HepG2 (cell line): ENCODE results near the gene CCN2. TPM values are rescaled to one million over a fixed set of nuclear protein-coding genes. Genes with fewer than 3 reads are reported as not detected.
A peak's percentile ranks its signal among the peaks of the same experiment; 100 is the strongest.

Source experiments
- CEBPB ChIP-seq: IDR thresholded peaks from 2 replicates; pipeline ENCODE4 v1.6.1; 2011; ENCODE audit warnings: low read depth, low read length, improper control_type of control experiment, borderline replicate concordance
- CEBPZ ChIP-seq: IDR thresholded peaks from 2 replicates; pipeline ENCODE4 v1.6.1; 2012; ENCODE audit warnings: low read length, improper control_type of control experiment
- EED ChIP-seq: sonication (generic); formaldehyde crosslinking; IDR thresholded peaks from 2 replicates; pipeline ENCODE4 v1.5.0; 2020; ENCODE audit warnings: mild to moderate bottlenecking, missing genetic modification reagents
- FOXK2 ChIP-seq: fragments of 450-650 bp; IDR thresholded peaks from 2 replicates; pipeline ENCODE4 v1.6.1; 2016
- HNF4G ChIP-seq, 2 experiments: sonication (generic) in 1 of 2; formaldehyde crosslinking in 1 of 2; IDR thresholded peaks; 2 replicates each; pipeline versions ENCODE4 v1.4.0 to v1.6.1; 2011 to 2020; ENCODE audit warnings: borderline replicate concordance in 2 of 2, low read depth in 2 of 2, mild to moderate bottlenecking in 2 of 2, low read length in 1 of 2, missing genetic modification reagents in 1 of 2, moderate library complexity in 1 of 2
- KMT2A ChIP-seq: sonication (generic); formaldehyde crosslinking; IDR thresholded peaks from 2 replicates; pipeline ENCODE4 v1.4.0; 2020; ENCODE audit warnings: missing genetic modification reagents
- MLLT10 ChIP-seq: sonication (generic); formaldehyde crosslinking; IDR thresholded peaks from 2 replicates; pipeline ENCODE4 v1.4.0; 2020; ENCODE audit warnings: missing genetic modification reagents
- NR2F2 ChIP-seq: IDR thresholded peaks from 2 replicates; pipeline ENCODE4 v1.6.1; 2012; ENCODE audit warnings: low read depth, inconsistent platforms, borderline replicate concordance
- SIN3A ChIP-seq: IDR thresholded peaks from 2 replicates; pipeline ENCODE4 v1.6.1; 2011; ENCODE audit warnings: low read depth, mild to moderate bottlenecking, control low read depth, low read length, borderline replicate concordance
- SOX5 ChIP-seq: IDR thresholded peaks from 2 replicates; pipeline ENCODE4 v1.6.1; 2016; ENCODE audit warnings: borderline replicate concordance
- TRIM22 ChIP-seq: fragments of 450-650 bp; IDR thresholded peaks from 2 replicates; pipeline ENCODE4 v1.6.1; 2017
- ZBTB3 ChIP-seq: sonication (generic); formaldehyde crosslinking; IDR thresholded peaks from 2 replicates; pipeline ENCODE4 v1.4.0; 2020; ENCODE audit warnings: low read depth, mild to moderate bottlenecking, moderate library complexity, missing genetic modification reagents, borderline replicate concordance
- ZBTB37 ChIP-seq: sonication (generic); formaldehyde crosslinking; IDR thresholded peaks from 2 replicates; pipeline ENCODE4 v1.4.0; 2020; ENCODE audit warnings: mild to moderate bottlenecking, missing genetic modification reagents
- ZNF280D ChIP-seq: sonication (generic); formaldehyde crosslinking; IDR thresholded peaks from 2 replicates; pipeline ENCODE4 v1.5.1; 2020; ENCODE audit warnings: mild to moderate bottlenecking, missing genetic modification reagents
- ZNF337 ChIP-seq: sonication (generic); formaldehyde crosslinking; IDR thresholded peaks from 2 replicates; pipeline ENCODE4 v1.5.1; 2020; ENCODE audit warnings: missing genetic modification reagents, low read depth, mild to moderate bottlenecking, borderline replicate concordance
- ZNF431 ChIP-seq: sonication (generic); formaldehyde crosslinking; IDR thresholded peaks from 2 replicates; pipeline ENCODE4 v1.9.0; 2022; ENCODE audit warnings: missing genetic modification reagents, low read depth, mild to moderate bottlenecking, borderline replicate concordance
- ZNF468 ChIP-seq: sonication (generic); formaldehyde crosslinking; IDR thresholded peaks from 2 replicates; pipeline ENCODE4 v1.8.0; 2022; ENCODE audit warnings: mild to moderate bottlenecking, moderate library complexity, missing genetic modification reagents
- ZNF629 ChIP-seq: sonication (generic); formaldehyde crosslinking; conservative IDR thresholded peaks from 2 replicates; pipeline ENCODE4 v1.5.0; 2020; ENCODE audit warnings: missing genetic modification reagents
- ZSCAN29 ChIP-seq: sonication (generic); formaldehyde crosslinking; conservative IDR thresholded peaks from 2 replicates; pipeline ENCODE4 v1.4.0; 2020; ENCODE audit warnings: mild to moderate bottlenecking, missing genetic modification reagents
- polyA plus RNA-seq, 8 experiments: library from polyadenylated mRNA; depleted of rRNA in 3 of 8; stranded (reverse) in 7 of 8; unstranded in 1 of 8; fragments of >200 nt; fragmentation: Illumina TruSeq in 4 of 8; extraction: Trizol in 4 of 8; gene quantifications; 2 replicates each; pipeline versions ENCODE4 v1.2.1 to v1.2.3, GENCODE V29; 2011 to 2016; ENCODE audit warnings: low read depth in 4 of 8, missing spikeins in 1 of 8, mixed read lengths in 1 of 8; ENCODE audit not compliant: insufficient read depth in 1 of 8
- total RNA-seq, 5 experiments: library from RNA; depleted of rRNA; stranded (reverse); fragments of >200 nt; fragmentation: Illumina TruSeq; extraction: Trizol; gene quantifications; 2 replicates each; pipeline ENCODE4 v1.2.3, GENCODE V29; 2016; ENCODE audit warnings: low read depth in 1 of 5

The CCN2 gene
- total and polyA plus RNA-seq, 2 of the 13 experiments (the other 11 are each of a cell fraction or from before 2014, with no cell fraction given): 34.7 to 316 TPM

- TF ChIP-seq CEBPZ (no peak), ZNF280D (CRISPR knock-in tag) (peak; percentile 96), TRIM22 (no peak), ZNF468 (no peak), ZNF431 (peak; percentile 72; the same call in 1 of the 2 replicates), SOX5 (CRISPR knock-in tag) (peak; percentile 92), MLLT10 (no peak), SIN3A (no peak), ZNF629 (CRISPR knock-in tag) (peak; percentile 72), ZSCAN29 (CRISPR knock-in tag) (peak; percentile 97), ZNF337 (CRISPR knock-in tag) (peak; percentile 94; the same call in 1 of the 2 replicates), FOXK2 (peak; percentile 90), HNF4G (IDR thresholded peaks at IDR 0.05; ENCODE audit: borderline replicate concordance, low read depth, low read length) (peak; percentile 97), HNF4G (CRISPR knock-in tag; IDR thresholded peaks at IDR 0.05; ENCODE audit: borderline replicate concordance, low read depth) (peak; percentile 99), ZBTB37 (CRISPR knock-in tag) (peak; percentile 61), EED (CRISPR knock-in tag) (no peak), ZBTB3 (CRISPR knock-in tag) (peak; percentile 92), CEBPB (peak; percentile 46; the same call in 1 of the 2 replicates), KMT2A (CRISPR knock-in tag) (peak; percentile 83), NR2F2 (peak; percentile 82)
Observed at GRCh38 chr6:131958542-131959470, 7.6 kb upstream of the CCN2 start (continued).
